Mononuclear cell (primary cell): ENCODE data around the gene LRRC63. TPM values are rescaled to one million over a fixed set of nuclear protein-coding genes. Genes with fewer than 3 reads are reported as not detected.

Source experiments
- H3K27me3 ChIP-seq: 2 replicates; pipeline ENCODE4 v1.6.0; 2011; ENCODE audit warnings: low read length, control low read depth; ENCODE audit not compliant: insufficient read depth
- H3K4me1 ChIP-seq: 2 replicates; pipeline ENCODE4 v1.5.1; 2011; ENCODE audit warnings: mild to moderate bottlenecking, low read length, control low read depth; ENCODE audit not compliant: insufficient read depth
- H3K4me3 ChIP-seq: 2 replicates; pipeline ENCODE4 v1.5.1; 2011; ENCODE audit warnings: mild to moderate bottlenecking, low read length, moderate library complexity
- H3K9me3 ChIP-seq: 2 replicates; pipeline ENCODE4 v1.5.1; 2011; ENCODE audit warnings: low read depth, mild to moderate bottlenecking, control low read depth, low read length
- total RNA-seq: library from RNA; depleted of rRNA; stranded (reverse); fragments of >200 nt; gene quantifications from one replicate; pipeline ENCODE4 v1.2.3, GENCODE V29; 2012

The LRRC63 gene
- total RNA-seq, 1 donor, result 0.21 TPM

DNA sequence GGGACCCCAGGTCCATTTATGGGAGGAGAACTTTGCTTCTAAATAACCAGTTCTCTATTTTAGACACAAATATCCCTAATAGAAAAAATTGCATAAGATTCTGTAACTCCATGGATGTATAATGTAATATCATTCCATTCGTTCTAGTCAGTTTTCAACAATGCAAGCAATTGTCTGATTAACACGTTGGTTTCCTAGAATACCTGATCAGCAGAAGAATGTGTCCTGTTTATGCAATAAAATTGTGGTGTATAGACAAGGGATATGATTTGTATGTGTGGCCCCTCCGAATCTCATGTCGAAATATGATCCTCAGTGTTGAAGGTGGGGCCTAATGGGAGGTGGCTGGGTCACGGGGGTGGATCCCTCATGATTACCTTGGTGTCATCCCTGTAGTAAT lies 113.2 kb downstream of the LRRC63 start:
- no peaks in the 10 kb centered on the region for H3K9me3 ChIP-seq
- H3K4me1 ChIP-seq, result peaks cover 16% of the 10 kb centered on the region
- no peak overlapping the region for H3K4me3 ChIP-seq
- no peaks in the 10 kb centered on the region for H3K27me3 ChIP-seq

Other genes with a start within 250 kb of the LRRC63 start
- 26.8 TPM for gene ZC3H13, start 159.2 kb upstream of the LRRC63 start, total RNA-seq
- gene CPB2, start 106.9 kb upstream of the LRRC63 start, total RNA-seq, result not detected
- gene LCP1, start 29.8 kb upstream of the LRRC63 start, total RNA-seq, result 899 TPM
- gene RUBCNL, start 175.3 kb downstream of the LRRC63 start, total RNA-seq, result 12.6 TPM